HL-60 (cell line): ENCODE measurements around the gene CALN1.

Experiments
- CTCF ChIP-seq: IDR thresholded peaks from one replicate; pipeline ENCODE4 v1.5.1; 2011; ENCODE audit warnings: low read length, control low read depth, inconsistent platforms; ENCODE audit not compliant: insufficient read depth
- POLR2AphosphoS5 ChIP-seq: IDR thresholded peaks from 2 replicates; pipeline ENCODE4 v1.6.1; 2012; ENCODE audit warnings: low read depth
- REST ChIP-seq: IDR thresholded peaks from 2 replicates; pipeline ENCODE4 v1.6.1; 2012; ENCODE audit warnings: low read depth; ENCODE audit not compliant: insufficient replicate concordance

GRCh38 chr7:72059925-72060324 lies 352.2 kb downstream of the CALN1 start:
- TF ChIP-seq CTCF (no peak), REST (no peak), POLR2AphosphoS5 (no peak)
